ENCODE results near the gene TUBB8B.
"Not testable (repeated sequence)": the region's sequence is repeated elsewhere in the genome, so short reads cannot be mapped to it uniquely, and the experiment has no call there.

The TUBB8B gene

DNA sequence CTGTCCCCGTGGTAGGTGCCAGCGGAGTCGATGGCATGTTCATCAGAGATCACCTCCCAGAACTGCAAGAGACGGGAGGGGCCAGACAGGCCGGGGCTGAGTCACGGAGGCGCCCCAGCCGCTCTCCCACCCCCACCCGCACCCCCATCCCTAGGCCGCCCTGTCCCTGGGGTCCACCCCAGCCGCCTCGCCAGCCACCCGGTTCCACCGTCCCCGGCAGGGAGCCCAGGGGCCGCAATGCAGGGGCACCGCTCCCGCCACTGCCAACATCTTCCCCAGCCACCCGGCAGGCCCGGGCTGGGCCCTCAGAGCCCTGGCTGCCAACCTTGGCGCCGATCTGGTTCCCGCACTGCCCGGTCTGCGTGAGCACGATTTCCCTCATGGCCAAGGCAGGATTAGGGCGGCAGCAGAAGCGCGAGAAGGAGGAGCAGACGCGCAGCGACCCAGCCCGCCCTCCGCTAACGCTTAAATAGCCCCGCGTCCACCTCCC lies at the start of gene TUBB8B:
TUBB8B (minus strand) TSS at position 440 of the 490 bp plus-strand sequence; CDS start at position 382, 58 bp downstream.
- DNase-seq (ENCODE audit: low spot score): not testable (repeated sequence)

- not testable (repeated sequence) for DNase-seq (ENCODE audit: low spot score)
Observed at GRCh38 chr18:97252-97914, 48.0 kb upstream of the TUBB8B start.

DNA sequence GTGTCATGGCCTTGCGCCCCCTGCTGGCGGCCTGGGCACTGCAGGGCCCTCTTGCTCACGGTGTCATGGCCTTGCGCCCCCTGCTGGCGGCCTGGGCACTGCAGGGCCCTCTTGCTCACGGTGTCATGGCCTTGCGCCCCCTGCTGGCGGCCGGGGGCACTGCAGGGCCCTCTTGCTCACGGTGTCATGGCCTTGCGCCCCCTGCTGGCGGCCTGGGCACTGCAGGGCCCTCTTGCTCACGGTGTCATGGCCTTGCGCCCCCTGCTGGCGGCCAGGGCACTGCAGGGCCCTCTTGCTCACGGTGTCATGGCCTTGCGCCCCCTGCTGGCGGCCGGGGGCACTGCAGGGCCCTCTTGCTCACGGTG lies 47.3 kb upstream of the TUBB8B start:
- DNase-seq (ENCODE audit: low spot score): not testable (repeated sequence)

DNA sequence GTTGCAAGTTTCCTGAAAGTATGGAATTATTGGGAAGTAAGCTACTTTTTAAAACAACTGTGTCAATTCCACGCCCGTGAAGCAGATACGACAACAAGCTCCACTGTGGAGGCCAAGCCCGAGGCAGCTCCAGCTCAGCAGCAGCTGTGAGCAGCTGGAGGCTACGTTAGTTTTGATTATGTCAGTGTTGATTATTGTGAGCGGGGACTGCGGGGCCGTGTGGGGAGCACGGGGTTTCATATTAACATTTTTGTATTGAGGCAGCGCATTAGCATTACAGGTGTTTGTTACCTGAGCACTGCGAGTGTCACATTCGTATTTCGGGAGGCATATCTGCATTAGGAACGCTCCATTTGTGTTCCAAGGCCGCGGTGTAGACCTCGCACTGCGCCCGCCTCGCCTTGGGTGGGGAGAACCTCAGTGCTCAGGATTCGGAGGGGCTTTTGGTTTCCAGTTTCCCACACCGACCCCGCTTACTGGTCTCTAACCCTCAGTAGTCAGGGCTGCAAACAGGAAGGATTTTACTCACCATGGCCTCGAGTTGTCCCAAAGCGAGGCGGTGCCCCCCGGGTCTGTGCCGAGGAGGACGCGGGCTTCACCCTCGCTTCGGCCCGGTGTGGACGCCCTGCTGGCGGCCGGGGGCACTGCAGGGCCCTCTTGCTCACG lies 46.8 kb upstream of the TUBB8B start:
- not testable (repeated sequence) for DNase-seq (ENCODE audit: low spot score)

DNA sequence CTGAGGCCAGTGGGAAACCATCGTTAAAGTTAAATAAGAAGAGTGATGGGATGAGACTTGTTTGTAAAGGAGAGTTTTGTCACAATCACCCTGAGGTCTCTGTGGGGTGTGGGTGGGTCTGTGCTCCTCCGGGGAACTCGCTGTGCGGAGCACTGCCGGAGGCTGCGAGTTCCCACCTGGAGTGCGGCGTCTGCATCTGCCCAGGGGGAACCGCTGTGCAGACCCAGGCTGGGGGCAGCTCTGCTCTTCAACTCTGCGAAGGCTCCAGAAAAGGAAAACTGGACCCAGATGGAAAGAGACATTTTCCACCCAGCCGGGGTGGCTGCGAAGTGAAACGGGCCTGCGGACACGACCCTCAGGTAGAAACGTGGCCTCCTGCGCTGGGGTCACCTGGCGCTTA lies 46.2 kb upstream of the TUBB8B start:
- not testable (repeated sequence) for DNase-seq (ENCODE audit: low spot score)

- DNase-seq (ENCODE audit: low spot score): not testable (repeated sequence)
Observed at GRCh38 chr18:93897-94408, 44.5 kb upstream of the TUBB8B start.

DNA sequence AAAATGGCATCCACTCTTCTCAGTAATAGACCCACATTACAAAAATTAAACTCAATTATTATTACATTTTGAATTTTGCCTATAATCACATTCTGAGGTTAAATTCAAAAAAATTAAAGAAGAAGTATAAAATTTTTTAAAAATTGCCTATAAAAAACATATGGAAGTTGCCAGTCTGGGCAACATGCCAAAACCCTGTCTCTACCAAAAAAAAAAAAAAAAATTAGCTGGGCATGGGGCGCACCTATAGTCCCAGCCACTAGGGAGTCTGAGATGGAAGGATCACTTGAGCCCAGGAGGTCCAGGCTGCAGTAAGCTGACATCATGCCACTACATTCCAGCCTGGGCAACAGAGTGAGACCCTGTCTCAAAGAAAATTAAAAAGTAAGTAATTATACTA lies 42.1 kb upstream of the TUBB8B start:
- not testable (repeated sequence) for DNase-seq (ENCODE audit: low spot score)

GRCh38 chr18:90396-91193 lies 41.2 kb upstream of the TUBB8B start:
- not testable (repeated sequence) for DNase-seq (ENCODE audit: low spot score)

GRCh38 chr18:89124-89523 lies 39.7 kb upstream of the TUBB8B start:
- not testable (repeated sequence) for DNase-seq (ENCODE audit: low spot score)

GRCh38 chr18:84801-85200 lies 35.4 kb upstream of the TUBB8B start:
- not testable (repeated sequence) for DNase-seq (ENCODE audit: low spot score)

- not testable (repeated sequence) for DNase-seq (ENCODE audit: low spot score)
Observed at GRCh38 chr18:82626-83209, 33.3 kb upstream of the TUBB8B start.

GRCh38 chr18:80881-81280 lies 31.5 kb upstream of the TUBB8B start:
- not testable (repeated sequence) for DNase-seq (ENCODE audit: low spot score)

DNA sequence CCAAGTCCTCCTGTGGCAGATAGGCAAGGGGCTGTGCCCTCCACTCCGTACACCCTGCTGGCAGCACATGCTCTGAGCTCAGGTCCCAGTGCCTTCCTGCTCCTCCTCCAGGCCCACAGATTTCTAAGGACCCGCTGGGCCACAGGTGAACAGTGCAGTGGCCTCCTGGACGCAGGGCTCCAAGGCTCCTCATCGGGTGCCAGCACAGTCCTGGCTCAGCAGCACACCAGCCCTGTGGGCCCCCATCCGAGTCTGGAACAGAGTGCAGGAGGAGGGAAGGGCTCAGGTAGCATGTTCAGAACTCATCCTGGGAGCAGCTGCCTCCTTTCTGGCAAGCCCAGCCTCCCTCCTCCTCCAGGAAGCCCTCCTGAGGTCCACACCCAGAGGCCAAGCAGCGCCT lies 30.8 kb upstream of the TUBB8B start:
- not testable (repeated sequence) for DNase-seq (ENCODE audit: low spot score)

GRCh38 chr18:75525-76160 lies 26.2 kb upstream of the TUBB8B start:
- not testable (repeated sequence) for DNase-seq (ENCODE audit: low spot score)

DNA sequence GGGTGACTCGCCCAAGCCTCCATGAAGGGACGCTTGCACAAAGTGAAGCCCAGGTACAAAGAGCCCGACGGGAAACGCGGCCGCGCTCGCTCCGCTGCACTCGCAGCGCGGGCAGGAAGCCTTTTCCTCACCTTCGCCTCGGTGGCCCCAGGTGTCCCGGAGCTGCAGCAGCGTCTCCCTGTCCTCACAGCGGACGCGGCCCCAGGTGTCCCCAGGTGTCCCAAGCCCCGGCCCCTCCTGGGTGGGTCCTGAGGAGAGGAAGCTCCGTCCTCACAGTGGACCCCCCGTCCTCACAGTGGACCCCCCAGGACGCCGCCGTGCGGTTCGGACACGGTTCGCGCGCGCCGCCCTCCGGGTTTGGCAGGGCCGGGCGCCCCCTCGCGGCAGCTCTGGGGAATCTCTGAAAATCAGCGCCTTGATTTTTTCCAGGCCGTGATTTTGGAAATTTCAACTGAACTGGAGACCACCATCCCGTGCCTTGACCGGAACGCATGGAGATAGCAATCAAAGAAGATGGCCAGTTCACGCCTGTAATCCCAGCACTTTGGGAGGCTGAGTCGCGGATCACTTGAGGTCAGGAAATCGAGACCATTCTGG lies 23.9 kb upstream of the TUBB8B start:
- DNase-seq (ENCODE audit: low spot score): not testable (repeated sequence)

DNA sequence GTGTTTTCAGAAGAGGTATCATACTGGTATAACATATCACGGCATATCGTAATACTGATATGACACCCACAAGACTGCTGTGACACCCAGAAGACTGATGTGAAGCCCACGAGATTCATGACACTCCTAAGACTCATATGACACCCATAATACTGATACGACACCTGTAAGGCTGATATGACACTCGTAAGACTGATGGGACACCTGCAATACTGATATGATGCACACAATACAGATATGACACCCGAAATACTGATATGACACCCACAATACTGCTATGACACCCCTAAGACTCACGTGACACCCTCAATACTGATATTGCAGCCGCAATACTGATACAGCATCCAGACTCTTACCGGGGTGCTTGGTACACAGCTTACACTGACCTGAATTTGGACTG lies 18.3 kb upstream of the TUBB8B start:
- not testable (repeated sequence) for DNase-seq (ENCODE audit: low spot score)

DNA sequence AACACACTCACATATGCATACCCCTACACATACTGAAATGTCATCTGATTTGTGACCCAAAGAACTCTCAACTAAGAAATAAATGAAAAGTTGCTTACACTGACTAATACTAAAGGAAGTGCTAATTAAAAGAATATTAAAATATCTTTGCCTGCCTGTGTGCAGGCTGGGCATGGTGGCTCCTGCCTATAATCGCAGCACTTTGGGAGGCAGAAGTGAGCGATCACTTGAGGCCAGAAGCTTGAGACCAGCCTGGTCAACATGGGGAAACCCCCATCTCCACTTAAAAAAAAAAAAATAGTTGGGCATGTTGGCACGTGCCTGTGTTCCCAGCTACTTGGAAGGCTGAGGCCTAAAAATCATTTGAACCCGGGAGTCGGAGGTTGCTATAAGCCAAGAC lies 14.9 kb upstream of the TUBB8B start:
- not testable (repeated sequence) for DNase-seq (ENCODE audit: low spot score)

DNA sequence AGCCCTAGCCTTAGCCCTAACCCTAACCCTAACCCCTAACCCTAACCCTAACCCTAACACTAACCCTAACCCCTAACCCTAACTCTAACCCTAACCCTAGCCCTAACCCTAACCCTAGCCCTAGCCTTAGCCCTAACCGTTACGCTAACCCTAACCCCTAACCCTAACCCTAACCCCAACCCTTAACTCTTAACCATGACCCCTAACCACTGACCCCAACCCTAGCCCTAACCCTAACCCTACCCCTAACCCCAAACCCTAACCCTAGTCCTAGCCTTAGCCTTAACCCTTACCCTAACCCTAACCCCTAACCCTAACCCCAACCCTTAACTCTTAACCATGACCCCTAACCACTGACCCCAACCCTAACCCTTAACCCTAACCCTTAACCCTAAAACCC lies 14.2 kb upstream of the TUBB8B start:
- not testable (repeated sequence) for DNase-seq (ENCODE audit: low spot score)

DNA sequence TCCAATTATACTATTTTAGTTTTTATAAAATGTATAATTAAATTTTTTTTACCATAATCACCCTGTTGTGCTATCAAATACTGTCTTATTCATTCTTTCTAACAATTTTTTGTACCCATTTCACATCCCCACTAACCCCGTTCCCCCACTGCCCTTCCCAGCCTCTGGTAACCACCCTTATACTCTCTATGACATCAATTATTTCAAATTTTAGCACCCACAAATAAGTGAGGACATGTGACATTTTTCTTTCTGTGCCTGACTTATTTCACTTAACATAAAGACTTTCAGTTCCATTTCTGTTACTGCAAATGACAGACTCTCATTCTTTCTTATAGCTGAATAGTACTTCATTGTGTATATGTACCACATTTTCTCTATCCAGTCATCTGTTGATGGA lies 5.0 kb upstream of the TUBB8B start:
- DNase-seq (ENCODE audit: low spot score): not testable (repeated sequence)

DNA sequence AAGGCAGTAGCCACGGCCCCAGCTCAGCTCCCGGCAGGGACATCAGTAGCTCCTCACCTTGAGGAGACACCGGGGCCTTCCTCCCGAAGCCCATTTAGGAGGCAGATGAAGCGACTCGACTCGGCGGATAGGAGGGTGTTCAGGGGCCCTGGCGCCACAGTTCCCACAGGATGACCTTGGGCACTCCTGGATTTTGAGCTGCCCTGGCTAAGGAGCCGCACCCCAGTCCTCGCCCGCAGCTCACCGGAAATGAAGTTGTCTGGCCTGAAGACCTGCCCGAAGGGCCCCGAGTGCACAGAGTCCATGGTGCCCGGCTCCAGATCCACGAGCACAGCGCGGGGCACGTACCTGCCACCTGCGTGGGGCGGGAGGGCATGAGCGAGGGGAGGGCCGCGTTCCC lies 719 bp downstream of the TUBB8B start:
- DNase-seq (ENCODE audit: low spot score): not testable (repeated sequence)

DNA sequence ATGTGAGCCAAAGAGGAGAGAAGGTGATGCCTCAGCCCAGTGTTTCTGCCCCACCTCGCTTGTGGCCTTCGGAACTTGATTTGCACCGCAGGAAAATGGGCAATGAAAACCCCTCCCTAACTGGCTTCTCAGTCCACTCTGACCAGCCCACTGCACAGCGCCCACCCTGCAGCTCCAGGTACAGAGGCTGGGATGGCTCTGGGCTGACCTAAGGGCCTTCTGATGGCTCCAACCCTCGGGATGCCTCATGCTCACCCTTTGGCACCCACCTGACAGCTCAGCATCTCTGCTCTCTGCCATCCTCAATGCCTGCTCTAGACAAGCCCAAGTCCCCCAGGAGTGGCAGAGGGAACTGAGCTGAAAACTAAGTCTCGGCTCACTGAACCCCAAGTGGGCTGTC lies 36.2 kb downstream of the TUBB8B start:
- not testable (repeated sequence) for DNase-seq (ENCODE audit: low spot score)
